22Rv1 (cell line): ENCODE data around the gene ANKRD40.

ENCODE experiments used
- CTCF ChIP-seq: fragments of 450-650 bp; IDR thresholded peaks from 2 replicates; pipeline ENCODE4 v1.5.1; 2017; ENCODE audit warnings: mild to moderate bottlenecking
- ZFX ChIP-seq: fragments of 450-650 bp; IDR thresholded peaks from 2 replicates; pipeline ENCODE4 v1.6.1; 2017; ENCODE audit warnings: antibody characterized with exemption, borderline replicate concordance

- TF ChIP-seq CTCF (no peak), ZFX (no peak)
Measured at GRCh38 chr17:50725769-50726655, 18.3 kb upstream of the ANKRD40 start.
